H9 (cell line): ENCODE data around the gene PREPL. TPM values are rescaled to one million over a fixed set of nuclear protein-coding genes. Genes with fewer than 3 reads are reported as not detected.

Experiments
- DNase-seq: peaks from one replicate; pipeline ENCODE4 v3.0.0-alpha.2; 2017
- H2AFZ ChIP-seq: one replicate; pipeline ENCODE4 v1.6.1; 2013; ENCODE audit warnings: mild to moderate bottlenecking, low read length, control low read depth, moderate library complexity
- H2AK5ac ChIP-seq: 2 replicates; pipeline ENCODE4 v1.6.1; 2013; ENCODE audit warnings: low read length, control low read depth, mixed read lengths; ENCODE audit not compliant: insufficient read length
- H2BK120ac ChIP-seq: one replicate; pipeline ENCODE4 v1.6.1; 2013; ENCODE audit warnings: low read depth, mild to moderate bottlenecking, low read length, control low read depth, inconsistent platforms; ENCODE audit not compliant: poor library complexity, severe bottlenecking
- H2BK12ac ChIP-seq: 2 replicates; pipeline ENCODE4 v1.6.1; 2013; ENCODE audit warnings: low read length, control low read depth, mixed read lengths, low read depth; ENCODE audit not compliant: insufficient read length
- H2BK15ac ChIP-seq: 2 replicates; pipeline ENCODE4 v1.6.1; 2013; ENCODE audit warnings: low read depth, low read length, control low read depth
- H2BK20ac ChIP-seq: one replicate; pipeline ENCODE4 v1.6.1; 2013; ENCODE audit warnings: low read depth, mild to moderate bottlenecking, low read length, control low read depth, inconsistent platforms; ENCODE audit not compliant: poor library complexity, severe bottlenecking
- H2BK5ac ChIP-seq: 2 replicates; pipeline ENCODE4 v1.6.1; 2013; ENCODE audit warnings: low read length, control low read depth, mixed read lengths; ENCODE audit not compliant: insufficient read length
- H3K14ac ChIP-seq: 2 replicates; pipeline ENCODE4 v1.6.1; 2013; ENCODE audit warnings: low read length, control low read depth; ENCODE audit not compliant: insufficient read depth
- H3K18ac ChIP-seq: 2 replicates; pipeline ENCODE4 v1.6.1; 2013; ENCODE audit warnings: low read depth, mild to moderate bottlenecking, mixed read lengths, low read length, control low read depth; ENCODE audit not compliant: insufficient read length
- H3K23ac ChIP-seq: 2 replicates; pipeline ENCODE4 v1.6.1; 2013; ENCODE audit warnings: low read length, control low read depth, mixed read lengths, low read depth; ENCODE audit not compliant: insufficient read length
- H3K23me2 ChIP-seq: 2 replicates; pipeline ENCODE4 v1.6.1; 2013; ENCODE audit warnings: low read depth, mild to moderate bottlenecking, mixed read lengths, low read length, control low read depth; ENCODE audit not compliant: insufficient read length, poor library complexity, severe bottlenecking
- H3K27ac ChIP-seq: 2 replicates; pipeline ENCODE4 v1.5.1; 2013; ENCODE audit warnings: low read length, control low read depth, mixed read lengths, low read depth; ENCODE audit not compliant: insufficient read length
- H3K27me3 ChIP-seq: 2 replicates; pipeline ENCODE4 v1.6.1; 2013; ENCODE audit warnings: low read length, control low read depth, inconsistent platforms; ENCODE audit not compliant: insufficient read depth
- H3K4ac ChIP-seq: 2 replicates; pipeline ENCODE4 v1.6.1; 2013; ENCODE audit warnings: low read depth, mild to moderate bottlenecking, control low read depth, inconsistent platforms, low read length, moderate library complexity
- H3K4me1 ChIP-seq: 2 replicates; pipeline ENCODE4 v1.6.1; 2013; ENCODE audit warnings: low read length, control low read depth, inconsistent platforms; ENCODE audit not compliant: insufficient read depth
- H3K4me2 ChIP-seq: 2 replicates; pipeline ENCODE4 v1.6.1; 2013; ENCODE audit warnings: low read length, control low read depth, mixed read lengths; ENCODE audit not compliant: insufficient read length, insufficient read depth
- H3K56ac ChIP-seq: 2 replicates; pipeline ENCODE4 v1.6.1; 2013; ENCODE audit warnings: low read depth, mild to moderate bottlenecking, mixed read lengths, low read length, control low read depth; ENCODE audit not compliant: insufficient read length
- H3K79me1 ChIP-seq: 2 replicates; pipeline ENCODE4 v1.6.1; 2013; ENCODE audit warnings: low read depth, mild to moderate bottlenecking, moderate library complexity, low read length, control low read depth, inconsistent platforms; ENCODE audit not compliant: insufficient read depth, poor library complexity, severe bottlenecking
- H3K79me2 ChIP-seq: 2 replicates; pipeline ENCODE4 v1.6.1; 2013; ENCODE audit warnings: low read length, control low read depth, inconsistent platforms; ENCODE audit not compliant: insufficient read depth
- H3K9ac ChIP-seq: 2 replicates; pipeline ENCODE4 v1.6.1; 2013; ENCODE audit warnings: low read length, control low read depth, mixed read lengths; ENCODE audit not compliant: insufficient read length; ENCODE audit errors: extremely low read depth
- H3K9me3 ChIP-seq: one replicate; pipeline ENCODE4 v1.6.1; 2013; ENCODE audit warnings: low read depth, low read length, inconsistent platforms; ENCODE audit not compliant: control insufficient read depth
- H3T11ph ChIP-seq: one replicate; pipeline ENCODE4 v1.6.1; 2013; ENCODE audit warnings: mild to moderate bottlenecking, low read length, control low read depth, inconsistent platforms
- H4K20me1 ChIP-seq: one replicate; pipeline ENCODE4 v1.6.1; 2013; ENCODE audit not compliant: control insufficient read depth, insufficient read length, insufficient read depth
- H4K5ac ChIP-seq: 2 replicates; pipeline ENCODE4 v1.6.1; 2013; ENCODE audit warnings: low read depth, mild to moderate bottlenecking, mixed read lengths, low read length, control low read depth; ENCODE audit not compliant: insufficient read length
- H4K8ac ChIP-seq: replicated peaks from 2 replicates; pipeline ENCODE4 v1.6.1; 2013; ENCODE audit warnings: low read length, control low read depth, mixed read lengths, low read depth; ENCODE audit not compliant: insufficient read length
- H4K91ac ChIP-seq: 2 replicates; pipeline ENCODE4 v1.6.1; 2013; ENCODE audit warnings: low read depth, mild to moderate bottlenecking, moderate library complexity, mixed read lengths, low read length, control low read depth; ENCODE audit not compliant: insufficient read length
- H3K27ac Mint-ChIP-seq, 3 experiments: 2 replicates in 2 of 3; 3 replicates in 1 of 3; pipeline ENCODE4 v1.8.0; 2020 to 2021; ENCODE audit warnings: mixed read lengths in 3 of 3, mild to moderate bottlenecking in 1 of 3, moderate library complexity in 1 of 3
- H3K27me3 Mint-ChIP-seq: 2 replicates; pipeline ENCODE4 v1.8.0; 2021; ENCODE audit warnings: low read depth, mild to moderate bottlenecking, moderate library complexity, mixed read lengths
- H3K36me3 Mint-ChIP-seq, 3 experiments: 2 replicates in 2 of 3; 3 replicates in 1 of 3; pipeline ENCODE4 v1.8.0; 2020 to 2021; ENCODE audit warnings: low read depth in 3 of 3, mixed read lengths in 3 of 3; ENCODE audit not compliant: insufficient read depth in 1 of 3
- H3K4me1 Mint-ChIP-seq, 2 experiments: 2 replicates each; pipeline ENCODE4 v1.8.0; 2020; ENCODE audit warnings: mixed read lengths in 2 of 2
- H3K4me3 Mint-ChIP-seq, 2 experiments: 2 replicates in 1 of 2; 3 replicates in 1 of 2; pipeline ENCODE4 v1.8.0; 2020 to 2021; ENCODE audit warnings: mild to moderate bottlenecking in 2 of 2, mixed read lengths in 2 of 2, moderate library complexity in 1 of 2
- H3K9me3 Mint-ChIP-seq, 2 experiments: 2 replicates in 1 of 2; 3 replicates in 1 of 2; pipeline ENCODE4 v1.8.0; 2020; ENCODE audit warnings: mild to moderate bottlenecking in 2 of 2, mixed read lengths in 2 of 2, moderate library complexity in 1 of 2
- CTCF ChIP-seq: fragments of 200-600 bp; sonication (generic); conservative IDR thresholded peaks from 3 replicates; pipeline ENCODE4 v1.8.0; 2021; ENCODE audit warnings: antibody characterized with exemption, mild to moderate bottlenecking
- WGBS: extraction: QIAGEN DNeasy Blood & Tissue Kit; methylation state at CpG from one replicate; pipeline ENCODE4 v1.1.7; 2013; ENCODE audit warnings: missing lambda C conversion rate, low lambda C conversion rate, mixed read lengths; ENCODE audit not compliant: insufficient read length; ENCODE audit errors: extremely low coverage; 5-methylcytosine and 5-hydroxymethylcytosine counted together
- total RNA-seq: library from RNA; stranded (reverse); gene quantifications from 2 replicates; pipeline ENCODE4 v1.2.1, GENCODE V29; 2021

PREPL gene
- total RNA-seq, 1 experiment from 2014 or later = 30.1 TPM

- H3K23ac ChIP-seq = no peak overlapping the region
- H3K79me1 ChIP-seq = no peaks in the 10 kb centered on the region
- H4K8ac ChIP-seq = no peak overlapping the region
- H2BK12ac ChIP-seq = no peak overlapping the region
- H3K27ac ChIP-seq = no peak overlapping the region
- H3K9me3 Mint-ChIP-seq = no peaks in the 10 kb centered on the region
- no peak for DNase-seq
- no peak overlapping the region for H2BK5ac ChIP-seq
- H3K27ac Mint-ChIP-seq = no peak overlapping the region
- no peaks in the 10 kb centered on the region for H3K4me1 ChIP-seq
- H3K36me3 Mint-ChIP-seq = no peaks in the 10 kb centered on the region
- H2BK15ac ChIP-seq = no peak overlapping the region
- TF ChIP-seq CTCF = no peak
- H2BK120ac ChIP-seq = no peak overlapping the region
- no peak overlapping the region for H4K91ac ChIP-seq
- no peaks in the 10 kb centered on the region for H3K23me2 ChIP-seq
- H3K4me1 Mint-ChIP-seq = peaks cover 21 to 22% of the 10 kb centered on the region in 2 experiments
- no peak overlapping the region for H2BK20ac ChIP-seq
- no peaks in the 10 kb centered on the region for H3K27me3 ChIP-seq
- H3K9ac ChIP-seq = no peak overlapping the region
- H2AK5ac ChIP-seq = no peak overlapping the region
- H3K4me2 ChIP-seq = no peak overlapping the region
- no peaks in the 10 kb centered on the region for H3K27me3 Mint-ChIP-seq
- H3K56ac ChIP-seq = no peak overlapping the region
- no CpG with 5 or more reads among the region's 6 CpGs for WGBS
- H3K18ac ChIP-seq = no peak overlapping the region
- H3K4ac ChIP-seq = no peak overlapping the region
- H3K79me2 ChIP-seq = no peaks in the 10 kb centered on the region
- H3K9me3 ChIP-seq = no peaks in the 10 kb centered on the region
- H3K4me3 Mint-ChIP-seq = no peak overlapping the region
- H4K20me1 ChIP-seq = no peaks in the 10 kb centered on the region
- H3T11ph ChIP-seq = no peak overlapping the region
- no peak overlapping the region for H3K14ac ChIP-seq
- H4K5ac ChIP-seq = no peak overlapping the region
- H2AFZ ChIP-seq = no peak overlapping the region
Observed at GRCh38 chr2:44286884-44287638, 74.2 kb downstream of the PREPL start.
